GM21529 (cell line): ENCODE data around the gene ARFGAP3.

Experiments
- ATAC-seq: cut with Tn5 transposase; IDR thresholded peaks from one replicate; pipeline ENCODE4 v1.9.1; 2021; ENCODE audit not compliant: unreplicated experiment

Gene ARFGAP3

GRCh38 chr22:42856865-42857704 lies at the start of gene ARFGAP3:
TSS of gene ARFGAP3 (minus strand) at chr22:42857273. CDS start at chr22:42857182, 91 bp downstream.
- peak; percentile 73 for ATAC-seq

- no peak for ATAC-seq
These were observed 48.7 kb upstream of the ARFGAP3 start for GRCh38 chr22:42905702-42906183.

GRCh38 chr22:42905217-42905616 lies 48.1 kb upstream of the ARFGAP3 start:
- no peak for ATAC-seq

GRCh38 chr22:42904050-42904449 lies 47.0 kb upstream of the ARFGAP3 start:
- no peak for ATAC-seq

- no peak for ATAC-seq
These were observed 45.9 kb upstream of the ARFGAP3 start for GRCh38 chr22:42902875-42903510.

GRCh38 chr22:42901790-42902508 lies 44.9 kb upstream of the ARFGAP3 start:
- ATAC-seq = no peak

- ATAC-seq = no peak
These were observed 40.9 kb upstream of the ARFGAP3 start for GRCh38 chr22:42897960-42898359.

GRCh38 chr22:42895541-42895981 lies 38.5 kb upstream of the ARFGAP3 start:
- ATAC-seq = no peak

- ATAC-seq = no peak
These were observed 38.0 kb upstream of the ARFGAP3 start for GRCh38 chr22:42895087-42895486.

GRCh38 chr22:42893371-42894150 lies 36.5 kb upstream of the ARFGAP3 start:
- no peak for ATAC-seq

GRCh38 chr22:42892571-42893316 lies 35.7 kb upstream of the ARFGAP3 start:
- ATAC-seq = no peak

- no peak for ATAC-seq
These were observed 35.1 kb upstream of the ARFGAP3 start for GRCh38 chr22:42892156-42892555.

- no peak for ATAC-seq
These were observed 34.6 kb upstream of the ARFGAP3 start for GRCh38 chr22:42891696-42892095.

GRCh38 chr22:42891008-42891407 lies 33.9 kb upstream of the ARFGAP3 start:
- ATAC-seq = no peak

- ATAC-seq = peak; percentile 67
These were observed 32.2 kb upstream of the ARFGAP3 start for GRCh38 chr22:42889304-42889703.

- no peak for ATAC-seq
These were observed 30.7 kb upstream of the ARFGAP3 start for GRCh38 chr22:42887523-42888507.

GRCh38 chr22:42887120-42887519 lies 30.0 kb upstream of the ARFGAP3 start:
- ATAC-seq = no peak

- no peak for ATAC-seq
These were observed 28.4 kb upstream of the ARFGAP3 start for GRCh38 chr22:42885446-42885845.
